GM18909 (cell line): ENCODE data around the gene SEMA4D.

ENCODE experiments used
- ATAC-seq: cut with Tn5 transposase; IDR thresholded peaks from one replicate; pipeline ENCODE4 v1.9.1; 2021; ENCODE audit warnings: mild to moderate bottlenecking; ENCODE audit not compliant: unreplicated experiment, poor library complexity

Gene SEMA4D

DNA sequence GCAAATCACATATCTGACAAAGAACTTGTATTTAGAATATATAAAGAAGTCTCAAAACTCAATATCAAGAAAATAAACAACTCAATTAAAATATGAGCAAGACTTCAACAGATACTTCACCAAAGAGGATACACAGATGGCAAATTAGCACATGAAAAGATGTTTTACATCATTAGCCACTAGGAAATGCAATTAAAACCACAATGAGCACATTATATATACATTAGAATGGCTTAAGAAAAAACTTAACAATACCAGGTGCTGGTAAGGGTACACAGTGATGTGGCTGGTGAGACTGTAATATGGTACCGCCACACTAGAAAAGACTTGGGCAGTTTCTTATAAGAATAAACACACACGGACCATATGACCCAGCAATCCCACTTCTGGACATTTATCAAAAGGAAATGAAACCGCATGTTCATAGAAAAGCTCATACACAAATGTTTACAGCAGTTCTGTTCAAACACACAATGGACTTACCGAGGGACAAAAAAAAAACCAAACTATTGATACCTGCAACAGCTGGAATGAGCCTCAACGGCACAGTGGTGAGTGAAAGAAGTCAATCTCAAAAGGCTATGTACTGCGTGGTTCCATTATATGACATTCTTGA, 27.6 kb downstream of the SEMA4D start:
- no peak for ATAC-seq

DNA sequence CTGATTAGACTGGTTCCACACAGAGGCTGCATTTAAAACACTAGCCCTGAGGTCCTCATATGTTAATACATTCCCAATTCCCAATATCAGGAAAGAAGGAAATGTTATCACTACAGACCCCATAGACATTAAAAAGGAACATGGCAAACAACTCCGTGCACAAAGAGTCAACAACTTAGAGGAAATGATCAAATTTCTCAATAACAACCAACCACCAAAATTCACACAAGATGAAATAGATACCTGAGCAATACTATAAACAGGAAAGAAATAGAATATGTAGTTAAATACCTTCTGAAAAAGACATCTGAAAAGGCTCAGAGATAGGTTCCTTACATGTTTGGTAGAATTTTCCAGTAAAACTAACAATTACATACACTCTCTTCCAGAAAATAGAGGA, 28.9 kb downstream of the SEMA4D start:
- ATAC-seq, result no peak

DNA sequence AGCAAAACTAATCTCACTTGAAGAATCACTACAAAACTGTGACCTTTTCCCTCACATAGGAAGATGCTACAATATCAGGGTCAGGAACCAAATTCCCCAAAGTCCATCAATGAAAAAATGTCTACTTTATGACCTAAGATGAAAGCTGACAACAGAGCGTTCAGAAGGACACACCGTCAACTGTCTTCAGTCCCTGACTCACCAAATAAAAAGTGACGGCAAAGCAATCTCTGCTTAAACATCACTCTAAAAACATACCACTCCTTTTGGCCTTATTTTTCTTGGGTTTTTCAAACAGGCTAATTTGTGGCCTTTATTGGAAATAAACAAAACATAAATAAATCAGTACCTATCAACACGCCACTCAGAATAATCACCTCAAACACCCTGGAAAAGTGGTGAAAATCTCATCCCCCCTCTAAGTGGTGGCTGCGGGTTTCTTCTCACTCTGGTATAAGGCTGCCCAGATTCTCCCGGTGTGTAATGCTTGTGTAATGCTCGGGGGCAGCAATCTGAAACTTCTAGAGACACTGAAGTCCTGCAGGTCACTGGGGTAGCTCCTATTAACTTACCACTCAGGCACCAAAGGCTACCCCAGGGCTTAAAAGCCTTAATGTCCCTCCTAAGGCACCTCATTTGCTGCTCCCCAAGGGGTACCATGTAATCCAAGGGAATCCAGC, 29.5 kb downstream of the SEMA4D start:
- no peak for ATAC-seq

DNA sequence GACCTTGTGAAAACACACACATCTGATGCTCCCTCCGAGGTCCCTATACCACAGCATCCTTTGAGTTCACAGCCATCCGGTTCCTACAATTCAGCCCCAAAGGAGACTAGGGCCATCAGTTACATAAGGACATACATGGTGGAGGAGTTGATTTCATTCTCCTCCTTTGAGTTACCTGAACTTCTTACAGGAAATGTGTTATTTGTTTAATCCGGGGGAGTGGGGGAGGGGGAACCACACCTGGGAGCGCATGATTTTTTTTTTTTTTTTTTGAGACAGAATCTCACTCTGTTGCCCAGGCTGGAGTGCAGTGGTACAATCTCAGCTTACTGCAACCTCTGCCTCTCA, 30.7 kb downstream of the SEMA4D start:
- ATAC-seq, result peak; percentile 20

DNA sequence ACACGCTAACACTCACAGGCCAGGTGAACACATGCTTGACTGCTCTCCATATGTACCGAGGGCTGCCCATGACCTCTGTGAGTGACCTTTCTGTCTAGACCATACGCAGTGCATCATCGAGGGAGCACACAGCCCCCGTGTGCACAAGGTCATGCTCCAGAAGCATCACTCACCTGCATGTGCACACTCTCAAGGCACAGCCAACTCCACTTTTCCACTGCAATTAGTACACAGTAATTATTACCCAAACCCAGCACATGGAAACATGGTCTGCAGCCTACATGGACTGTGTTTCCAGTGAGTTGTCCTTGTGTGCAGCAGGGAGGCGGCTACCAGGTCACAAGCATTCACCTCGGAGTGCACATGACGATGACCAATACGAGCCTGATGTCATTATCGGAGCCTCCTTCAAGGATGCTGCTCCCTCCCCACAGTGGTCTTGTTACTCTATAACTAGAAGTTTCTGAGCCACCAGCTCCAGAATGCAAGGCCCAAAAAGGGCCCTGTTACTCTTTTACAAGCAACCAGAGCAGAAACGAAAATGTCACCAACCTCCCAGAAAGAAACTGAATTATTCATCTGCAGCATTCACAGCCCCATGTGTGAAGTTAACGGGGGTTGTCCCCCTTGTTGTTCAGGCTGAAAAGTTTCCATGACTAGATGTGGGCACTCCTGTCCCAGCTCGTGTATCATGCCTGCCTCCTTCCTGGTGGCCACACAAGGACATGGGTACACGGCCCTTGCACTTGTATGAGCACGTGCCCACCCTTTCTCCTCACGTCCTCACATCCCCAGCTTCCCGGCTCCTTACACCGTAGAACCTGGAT, 31.2 kb downstream of the SEMA4D start:
- peak; percentile 71 for ATAC-seq

DNA sequence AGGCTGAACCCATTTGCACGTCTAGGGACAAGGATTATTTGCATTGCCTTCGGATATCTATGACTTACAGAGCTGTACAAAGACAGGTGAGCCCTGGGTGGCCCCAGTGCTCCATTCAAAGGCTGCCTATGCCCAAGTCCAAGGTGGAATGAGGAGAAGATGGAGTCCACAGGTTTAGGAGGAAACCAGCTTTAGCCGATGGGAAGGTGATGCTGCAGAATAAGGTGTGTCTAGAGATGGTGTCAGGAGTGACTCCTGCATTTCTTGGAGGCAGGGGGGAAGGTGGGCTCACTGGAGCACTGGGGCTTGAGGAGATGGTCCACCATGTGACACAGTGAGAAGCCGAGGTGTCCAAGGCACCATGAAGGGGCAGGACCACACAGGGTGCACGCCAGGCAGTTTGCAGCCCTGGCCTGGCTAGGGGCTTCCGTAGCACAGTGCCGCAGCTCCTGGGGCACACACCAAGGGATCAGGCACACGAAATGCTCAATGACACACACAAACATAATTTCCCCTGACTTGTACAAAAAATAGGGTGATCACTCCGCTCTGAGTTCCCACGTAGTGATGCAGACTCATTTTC, 32.1 kb downstream of the SEMA4D start:
- no peak for ATAC-seq

DNA sequence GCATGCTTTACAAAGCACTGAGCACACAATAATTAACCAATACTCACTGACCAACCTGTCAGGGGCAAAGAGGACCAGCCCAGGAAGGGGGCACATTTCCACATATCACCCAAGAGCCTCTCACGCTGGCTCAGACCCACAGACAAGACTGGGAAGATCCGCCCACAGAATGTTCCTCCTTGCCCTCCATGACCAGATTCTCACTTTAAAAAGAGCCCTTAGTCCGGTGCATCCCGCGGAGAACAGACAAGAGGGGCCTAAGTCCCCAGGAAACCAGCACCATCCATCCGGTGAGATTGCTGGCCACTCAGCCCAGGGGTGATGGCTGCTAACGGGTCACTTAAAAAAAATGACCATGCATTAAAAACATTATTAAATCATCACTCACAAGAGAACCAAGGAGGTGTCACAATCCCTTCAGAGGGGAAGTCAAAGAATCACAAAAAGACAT, 32.9 kb downstream of the SEMA4D start:
- peak; percentile 6 for ATAC-seq

DNA sequence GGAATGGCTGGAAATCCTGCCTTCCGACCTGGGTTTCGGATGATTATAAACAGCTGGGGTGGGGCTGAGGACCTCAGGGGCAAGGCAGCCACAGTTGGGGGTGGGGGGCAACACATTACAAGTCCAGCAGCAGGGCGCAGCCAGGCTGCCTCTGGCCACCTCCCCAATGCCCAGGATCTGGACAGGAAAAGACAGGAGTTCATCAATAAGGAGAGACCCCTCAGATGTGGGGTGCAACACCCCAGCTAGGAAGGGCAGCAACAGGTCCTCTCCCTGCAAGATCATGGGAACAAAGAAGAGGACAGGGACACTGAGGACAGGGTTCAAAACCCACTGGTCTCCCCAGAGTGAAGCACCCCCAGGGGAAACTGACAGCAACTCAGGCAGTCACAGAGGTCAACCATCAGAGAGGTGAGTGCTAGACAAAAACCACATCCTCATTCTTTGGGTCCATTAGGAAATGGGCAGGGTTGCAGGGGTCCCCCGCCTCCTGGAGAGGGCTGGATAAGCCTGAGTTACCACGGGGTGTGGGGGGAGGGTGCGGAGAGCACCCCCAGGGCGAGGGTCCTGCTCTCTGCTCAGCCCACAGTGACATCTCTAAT, 33.5 kb downstream of the SEMA4D start:
- peak; percentile 37 for ATAC-seq

DNA sequence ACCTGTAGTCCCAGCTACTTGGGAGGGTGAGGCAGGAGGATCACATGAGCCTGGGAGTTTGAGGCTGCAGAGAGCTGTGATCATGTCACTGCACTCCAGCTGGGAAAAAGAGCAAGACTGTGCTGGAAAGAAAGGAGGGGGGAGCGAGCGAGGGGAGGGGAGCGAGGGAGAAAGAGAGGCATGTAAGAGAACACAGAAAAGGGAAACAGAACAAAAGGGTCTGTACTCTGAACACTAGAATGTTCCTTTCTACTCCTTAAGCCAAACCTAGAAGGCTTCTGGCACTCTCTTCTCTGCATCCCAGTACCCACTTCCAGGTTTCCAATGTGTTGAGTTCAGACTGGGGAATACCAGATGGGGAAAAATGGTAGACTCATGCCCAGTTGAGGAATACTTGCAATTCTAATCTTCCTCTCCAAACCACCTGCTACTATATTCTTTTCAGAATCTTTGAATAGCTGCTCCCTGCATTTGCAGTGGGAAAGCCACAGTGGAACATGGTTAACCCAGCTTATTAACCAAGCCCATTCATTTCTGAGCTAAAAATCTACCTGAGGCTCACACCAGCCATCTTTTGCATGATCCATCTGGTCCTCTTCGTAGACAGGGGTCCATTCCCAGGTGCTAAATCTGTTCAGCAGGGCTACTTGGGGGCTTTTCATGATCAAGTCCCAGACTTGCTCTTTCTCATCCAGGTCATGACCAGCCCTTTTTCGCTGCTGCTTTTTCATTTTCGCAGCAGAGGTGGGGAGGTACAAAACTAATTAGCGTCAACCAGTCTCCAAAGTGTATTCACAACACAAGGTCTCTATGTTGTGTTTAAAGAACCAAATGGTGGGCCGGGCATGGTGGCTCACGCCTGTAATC, 34.9 kb downstream of the SEMA4D start:
- ATAC-seq, result no peak

DNA sequence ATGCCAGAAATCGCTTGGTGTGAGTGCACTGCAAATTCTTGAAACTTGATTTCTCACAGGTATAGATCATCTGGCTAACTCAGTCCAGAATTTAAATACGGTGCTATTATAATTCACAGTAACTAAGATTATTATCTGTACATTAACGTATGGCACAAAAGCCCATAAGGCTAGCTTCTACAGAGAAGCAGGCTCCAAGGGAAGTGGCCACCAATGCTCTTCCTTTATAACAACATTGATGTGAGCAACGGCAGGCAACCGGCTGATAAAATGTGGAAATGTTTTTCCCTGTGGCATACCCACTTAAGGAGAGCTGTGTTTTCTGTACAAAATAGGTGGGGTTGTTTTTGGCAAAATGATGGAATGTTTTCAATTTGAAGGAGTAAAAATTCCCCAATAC, 35.7 kb downstream of the SEMA4D start:
- no peak for ATAC-seq

DNA sequence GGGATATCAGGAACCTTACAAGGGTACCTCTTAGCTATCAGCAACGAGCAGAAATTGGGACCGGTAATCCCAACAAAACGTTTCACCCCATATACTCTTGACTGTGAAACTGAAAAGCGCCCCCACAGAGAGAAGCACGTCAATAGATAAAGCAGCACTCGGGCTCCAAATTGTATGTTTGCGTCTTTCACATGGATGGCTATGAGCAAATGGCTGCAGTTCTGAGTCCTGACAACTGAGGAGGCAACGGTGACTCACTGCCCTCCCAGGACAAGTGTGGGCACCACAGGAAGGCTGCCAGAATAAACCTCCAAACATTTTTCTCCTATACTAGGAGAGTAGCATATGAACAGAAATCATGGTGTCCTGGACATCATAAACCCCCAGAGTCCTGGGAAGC, 36.6 kb downstream of the SEMA4D start:
- no peak for ATAC-seq

DNA sequence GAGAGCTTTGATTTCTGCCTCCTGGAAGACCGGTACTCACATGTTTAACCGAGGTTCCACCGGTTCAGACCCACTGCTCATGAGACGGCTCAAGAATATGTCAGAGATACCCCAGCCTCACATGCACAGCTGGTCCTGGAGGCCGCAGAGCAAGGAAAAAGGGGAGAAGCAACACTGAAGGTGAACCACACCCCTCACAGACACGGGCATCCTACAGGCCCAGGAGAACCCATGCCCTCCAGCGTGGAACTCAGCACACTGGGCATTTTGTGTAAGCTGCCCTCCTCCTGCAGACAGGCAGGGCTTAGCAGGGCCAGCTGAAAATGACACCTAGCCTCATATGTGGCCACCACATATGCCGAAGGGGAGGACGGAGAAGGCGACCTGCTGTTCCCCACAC, 37.4 kb downstream of the SEMA4D start:
- no peak for ATAC-seq

DNA sequence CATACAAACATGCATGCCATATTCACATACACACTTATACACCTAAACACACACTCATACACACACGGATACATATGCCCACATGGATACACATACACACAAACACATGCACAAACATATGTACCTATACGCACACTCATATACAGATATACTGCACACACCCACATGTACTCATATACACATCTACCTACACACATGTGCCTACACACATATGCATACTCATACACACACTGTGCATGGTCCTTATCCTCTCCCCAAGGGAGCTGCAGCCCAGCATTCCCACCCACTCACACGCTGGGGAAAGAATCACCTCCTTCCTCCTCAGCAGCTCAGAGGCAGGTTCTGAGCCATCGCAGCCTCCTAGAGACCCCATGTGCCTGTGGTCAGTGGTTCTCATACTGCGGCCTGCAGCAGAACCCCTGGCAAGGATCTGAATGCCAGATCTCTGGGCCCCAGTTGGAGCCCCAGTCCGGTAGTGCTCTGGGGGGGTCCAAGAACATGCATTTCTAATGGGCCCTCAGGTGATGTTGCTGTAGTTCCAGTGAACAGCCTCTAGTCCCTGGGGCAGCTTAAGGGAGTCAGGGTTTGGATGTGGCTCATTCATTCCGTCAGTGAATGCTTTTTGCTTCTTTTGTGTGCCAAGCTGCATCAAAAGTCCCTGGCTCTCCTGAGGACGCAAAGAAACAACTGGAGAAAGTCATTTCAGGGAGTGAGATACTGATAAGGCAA, 39.0 kb downstream of the SEMA4D start:
- no peak for ATAC-seq

DNA sequence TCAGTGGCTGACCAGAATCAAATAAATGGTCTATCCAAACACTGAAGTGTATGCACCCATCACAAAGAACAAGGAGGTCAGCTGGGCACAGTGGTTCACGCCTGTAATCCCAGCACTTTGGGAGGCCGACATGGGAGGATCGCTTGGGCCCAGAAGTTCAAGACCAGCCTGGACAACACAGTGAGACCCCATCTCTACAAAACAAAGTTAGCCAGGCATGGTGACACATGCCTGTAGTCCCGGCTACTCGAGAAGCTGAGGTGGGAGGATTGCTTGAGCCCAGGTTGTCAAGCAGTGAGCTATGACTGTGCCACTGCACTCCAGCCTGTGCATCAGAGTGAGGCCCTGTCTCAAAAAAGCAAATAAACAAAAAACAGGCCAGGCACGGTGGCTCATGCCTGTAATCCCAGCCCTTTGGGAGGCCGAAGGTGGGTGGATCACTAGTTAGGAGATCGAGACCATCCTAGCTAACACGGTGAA, 40.5 kb downstream of the SEMA4D start:
- no peak for ATAC-seq

DNA sequence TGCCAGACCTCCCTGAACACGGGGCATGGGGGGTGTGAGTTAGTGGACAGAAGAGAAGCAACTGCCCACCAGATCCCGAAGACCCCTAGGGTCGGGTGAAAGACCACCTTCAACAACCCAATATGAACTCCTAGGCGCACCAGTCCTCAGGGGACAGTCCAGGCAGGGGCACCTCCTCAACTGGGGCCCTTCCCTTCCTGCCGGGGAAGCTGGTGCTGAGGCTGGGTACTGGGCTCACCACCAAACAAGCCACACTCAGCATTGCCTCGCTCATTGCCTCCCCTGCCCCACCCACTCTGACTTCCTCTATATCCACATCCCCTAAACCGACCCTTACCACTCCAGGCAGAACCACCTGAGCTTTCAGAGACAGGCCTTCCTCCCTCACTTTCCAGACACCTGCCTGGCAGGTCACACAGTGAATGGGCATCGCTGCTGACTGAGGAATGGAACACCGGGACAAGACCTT, 42.5 kb downstream of the SEMA4D start:
- ATAC-seq, result no peak

DNA sequence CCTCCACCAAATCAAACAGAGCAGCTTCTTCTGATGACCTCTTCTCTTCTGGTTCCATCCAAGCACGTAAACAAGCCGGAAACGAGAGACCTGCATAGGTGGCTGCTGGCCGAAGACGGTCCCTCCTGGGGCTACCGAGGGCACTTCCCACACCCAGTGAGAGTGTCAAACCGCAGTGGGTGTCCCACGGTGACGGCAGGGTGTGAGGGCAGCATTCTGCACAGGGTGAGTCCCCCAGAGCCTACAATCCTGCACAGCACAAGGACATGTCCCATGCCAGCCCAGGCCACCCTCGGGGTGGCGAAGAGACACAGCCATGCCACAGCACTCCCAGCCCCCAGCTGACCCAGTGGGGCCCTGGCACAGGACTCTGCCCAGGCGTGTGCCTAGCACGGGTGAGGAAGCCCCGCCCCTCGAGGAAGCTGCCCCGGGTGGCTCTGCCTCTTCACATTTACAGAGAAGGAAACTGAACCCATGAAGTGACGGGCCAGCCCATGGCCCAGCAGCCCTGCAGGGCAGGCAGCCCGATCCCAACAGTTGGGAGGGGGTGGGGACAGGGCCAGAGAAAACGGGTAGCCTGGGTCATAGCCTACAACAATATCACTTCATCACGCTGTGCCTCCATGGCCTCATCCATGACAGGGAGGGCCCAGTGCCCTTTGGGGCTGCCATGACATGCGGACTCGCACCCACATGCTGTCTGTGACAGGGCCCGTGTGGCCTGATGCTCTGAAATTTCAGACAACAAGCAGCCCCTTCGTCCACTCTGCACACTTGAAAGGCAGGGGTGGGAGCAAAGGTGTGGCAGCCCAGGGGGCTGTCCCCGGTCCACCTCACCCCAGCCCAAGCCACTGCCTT, 43.2 kb downstream of the SEMA4D start:
- ATAC-seq, result no peak

DNA sequence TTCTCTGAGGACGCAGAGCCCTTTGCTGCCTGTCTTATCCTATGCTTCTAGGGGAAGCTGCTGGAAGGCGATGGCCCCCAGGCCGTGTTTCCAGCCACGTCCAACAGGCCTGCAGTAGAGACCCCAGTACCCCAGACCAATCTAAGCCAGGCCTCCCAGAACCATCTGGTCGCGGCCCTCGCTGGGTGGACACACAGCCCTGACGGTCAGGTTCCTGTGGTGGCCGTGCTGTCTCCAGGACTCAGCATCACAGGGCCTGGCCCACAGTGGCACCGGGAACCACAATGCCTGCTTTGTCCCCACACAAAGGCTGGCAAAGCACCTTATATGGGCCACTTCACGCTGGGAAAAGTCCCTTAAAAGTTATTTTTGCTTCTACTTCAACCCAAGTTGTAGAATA, 44.5 kb downstream of the SEMA4D start:
- ATAC-seq, result no peak

DNA sequence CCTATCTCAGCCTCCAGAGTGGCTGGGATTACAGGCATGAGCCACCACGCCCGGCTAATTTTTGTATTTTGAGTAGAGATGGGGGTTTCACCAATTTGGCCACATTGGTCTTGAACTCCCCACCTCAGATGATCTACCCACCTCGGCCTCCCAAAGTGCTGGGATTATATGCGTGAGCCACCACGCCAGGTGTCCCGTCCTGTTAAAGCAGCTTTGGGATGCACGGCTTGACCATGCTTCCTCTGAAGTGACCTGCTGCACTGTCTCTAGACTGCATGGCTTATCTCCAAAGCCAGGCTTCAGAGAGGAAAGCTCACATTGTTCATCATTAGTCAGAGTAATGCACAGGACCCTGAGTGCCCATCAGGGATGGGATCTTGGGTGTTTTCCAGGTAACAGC, 45.4 kb downstream of the SEMA4D start:
- ATAC-seq, result no peak
